ENCODE measurements around the gene CNTN4. TPM values are rescaled to one million over a fixed set of nuclear protein-coding genes. Genes with fewer than 3 reads are reported as not detected.

Gene CNTN4
- total and polyA plus RNA-seq, 2 of the 8 experiments (the other 6 are each of a cell fraction or from before 2014, with no cell fraction given): 0.41 to 2.2 TPM

- no peak overlapping the region for H4K91ac ChIP-seq (replicated peaks; ENCODE audit: insufficient read length, low read length)
- no peak overlapping the region for H3K4me3 ChIP-seq (ENCODE audit: extremely low read depth in 1 of 4, insufficient read depth in 2 of 4, low read depth in 3 of 4, low read length in 4 of 4)
- FAIRE-seq (no peak), DNase-seq (ENCODE audit: low read depth in 1 of 2, low spot score in 2 of 2) (no peak)
- no peak overlapping the region for H3K56ac ChIP-seq (replicated peaks; ENCODE audit: insufficient read length, low read depth, low read length)
- H3K23me2 ChIP-seq (ENCODE audit: low read depth, low read length): no peaks in the 10 kb centered on the region
- no peak overlapping the region for H3K9ac ChIP-seq (replicated peaks in 1 of 4; ENCODE audit: extremely low read depth in 1 of 4, low read depth in 3 of 4, low read length in 3 of 4)
- no peak overlapping the region for H2AFZ ChIP-seq (ENCODE audit: low read length)
- H2AK5ac ChIP-seq (ENCODE audit: low read depth, low read length): no peak overlapping the region
- H3K27me3 ChIP-seq (replicated peaks in 1 of 4; ENCODE audit: control insufficient read depth in 3 of 4, extremely low read depth in 1 of 4, insufficient read depth in 3 of 4, low read length in 3 of 4): no peaks in the 10 kb centered on the region
- H2BK20ac ChIP-seq (ENCODE audit: low read length): no peak overlapping the region
- no peak overlapping the region for H2BK15ac ChIP-seq (ENCODE audit: low read length)
- H2BK120ac ChIP-seq (replicated peaks; ENCODE audit: low read depth, low read length): no peak overlapping the region
- no peak overlapping the region for H3K27ac ChIP-seq (ENCODE audit: low read depth, low read length)
- no peak overlapping the region for H3K4ac ChIP-seq (replicated peaks; ENCODE audit: insufficient read length, low read depth, low read length)
- no peak overlapping the region for H4K5ac ChIP-seq (ENCODE audit: insufficient read length, low read depth, low read length)
- H3K79me2 ChIP-seq (ENCODE audit: control insufficient read depth in 1 of 2, insufficient read depth in 2 of 2, low read length in 2 of 2): no peaks in the 10 kb centered on the region
- no peak overlapping the region for H2BK5ac ChIP-seq (ENCODE audit: low read depth, low read length)
- ChIA-PET CTCF (ENCODE audit: partially characterized antibody) (interaction anchor here (0.7 kb wide), 1 partner anchor 14 kb away, joined by 3 read pairs; no protein-coding TSS in a partner anchor), POLR2A (ENCODE audit: partially characterized antibody) (no interaction called here)
- no peaks in the 10 kb centered on the region for H3K36me3 ChIP-seq (ENCODE audit: control insufficient read depth in 2 of 4, insufficient read depth in 4 of 4, low read length in 3 of 4)
- H3K18ac ChIP-seq (ENCODE audit: extremely low read depth, low read length): no peak overlapping the region
- WGBS, 2 experiments (ENCODE audit: extremely low coverage in 1 of 2, insufficient coverage in 1 of 2, insufficient read length in 1 of 2, insufficient replicate concordance in 2 of 2, low coverage in 1 of 2, low lambda C conversion rate in 2 of 2, missing lambda C conversion rate in 1 of 2): 92% methylated on average over 3 of the region's 3 CpGs; no CpG with 5 or more reads in 1 of the 2 experiments
- H4K8ac ChIP-seq (ENCODE audit: extremely low read depth, insufficient read depth, low read length): no peak overlapping the region
- no peak overlapping the region for H2BK12ac ChIP-seq (ENCODE audit: low read depth, low read length)
- peaks cover 0 to 7% (median 0%) of the 10 kb centered on the region in 4 experiments; a peak in 1 of 7 replicates for H3K4me1 ChIP-seq (replicated peaks in 1 of 4; ENCODE audit: control insufficient read depth in 3 of 4, insufficient read depth in 4 of 4, low read length in 3 of 4)
- no peaks in the 10 kb centered on the region for H4K20me1 ChIP-seq (replicated peaks in 1 of 2; ENCODE audit: control insufficient read depth in 1 of 2, insufficient read depth in 2 of 2, low read length in 2 of 2)
- no peak overlapping the region for H3K14ac ChIP-seq (ENCODE audit: insufficient read length)
- H3K79me1 ChIP-seq (ENCODE audit: low read depth, low read length): no peaks in the 10 kb centered on the region
- no peaks in the 10 kb centered on the region for H3K9me3 ChIP-seq (ENCODE audit: insufficient read depth in 2 of 2, low read depth in 1 of 2, low read length in 1 of 2)
- no peak overlapping the region for H3K4me2 ChIP-seq (ENCODE audit: insufficient read depth in 1 of 2, low read depth in 2 of 2, low read length in 2 of 2)
- no peak overlapping the region for H3K23ac ChIP-seq (ENCODE audit: insufficient read length)
- TF ChIP-seq EP300 (IDR thresholded peaks at IDR 0.05; ENCODE audit: borderline replicate concordance in 1 of 2, low read depth in 2 of 2, low read length in 2 of 2): no peak
- no peak for TF ChIP-seq KDM1A (IDR thresholded peaks at IDR 0.05; ENCODE audit: borderline replicate concordance, low read length)
- TF ChIP-seq RNF2 (IDR thresholded peaks at IDR 0.05; ENCODE audit: borderline replicate concordance, low read depth, low read length, missing control alignments, poor library complexity, severe bottlenecking): no peak
- TF ChIP-seq BACH1 (IDR thresholded peaks at IDR 0.05; ENCODE audit: low read length): no peak
- TF ChIP-seq EZH2 (IDR thresholded peaks at IDR 0.05; ENCODE audit: low read depth, low read length, severe bottlenecking): no peak
- TF ChIP-seq EGR1 (IDR thresholded peaks at IDR 0.05; ENCODE audit: borderline replicate concordance, low read depth, low read length): no peak
- no peak for TF ChIP-seq TBP (IDR thresholded peaks at IDR 0.05; ENCODE audit: low read depth, low read length)
- no peak for TF ChIP-seq CTBP2 (IDR thresholded peaks at IDR 0.05; ENCODE audit: borderline replicate concordance, insufficient read depth, insufficient read length, low read length)
Observed at GRCh38 chr3:2114617-2115275, 16.1 kb downstream of the CNTN4 start.
